Measurements from ENCODE around the gene GRB10. TPM values are rescaled to one million over a fixed set of nuclear protein-coding genes. Genes with fewer than 3 reads are reported as not detected.

Gene GRB10
- total RNA-seq, 4 donors from 2014 or later, result 33.9 to 72.6 (median 41.8) TPM

- Histone ChIP-seq H3K36me3 (no peaks in the 10 kb centered on the region), H3K4me1 (no peaks in the 10 kb centered on the region), H3K27ac (no peak overlapping the region), H3K27me3 (no peaks in the 10 kb centered on the region), H3K4me3 (no peak overlapping the region), H3K9me3 (no peaks in the 10 kb centered on the region)
- intact Hi-C loops (cut with DNase I; ENCODE audit: low total_unique reads), result no loop called here
- DNase-seq, result no peak
- TF ChIP-seq POLR2A (IDR thresholded peaks at IDR 0.05), result no peak
- TF ChIP-seq, protein P1, sequence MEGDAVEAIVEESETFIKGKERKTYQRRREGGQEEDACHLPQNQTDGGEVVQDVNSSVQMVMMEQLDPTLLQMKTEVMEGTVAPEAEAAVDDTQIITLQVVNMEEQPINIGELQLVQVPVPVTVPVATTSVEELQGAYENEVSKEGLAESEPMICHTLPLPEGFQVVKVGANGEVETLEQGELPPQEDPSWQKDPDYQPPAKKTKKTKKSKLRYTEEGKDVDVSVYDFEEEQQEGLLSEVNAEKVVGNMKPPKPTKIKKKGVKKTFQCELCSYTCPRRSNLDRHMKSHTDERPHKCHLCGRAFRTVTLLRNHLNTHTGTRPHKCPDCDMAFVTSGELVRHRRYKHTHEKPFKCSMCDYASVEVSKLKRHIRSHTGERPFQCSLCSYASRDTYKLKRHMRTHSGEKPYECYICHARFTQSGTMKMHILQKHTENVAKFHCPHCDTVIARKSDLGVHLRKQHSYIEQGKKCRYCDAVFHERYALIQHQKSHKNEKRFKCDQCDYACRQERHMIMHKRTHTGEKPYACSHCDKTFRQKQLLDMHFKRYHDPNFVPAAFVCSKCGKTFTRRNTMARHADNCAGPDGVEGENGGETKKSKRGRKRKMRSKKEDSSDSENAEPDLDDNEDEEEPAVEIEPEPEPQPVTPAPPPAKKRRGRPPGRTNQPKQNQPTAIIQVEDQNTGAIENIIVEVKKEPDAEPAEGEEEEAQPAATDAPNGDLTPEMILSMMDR (IDR thresholded peaks at IDR 0.05), result no peak
Measured at GRCh38 chr7:50590535-50590934, 192.2 kb downstream of the GRB10 start.

- Histone ChIP-seq H3K4me3 (no peak overlapping the region), H3K27ac (no peak overlapping the region), H3K27me3 (no peaks in the 10 kb centered on the region), H3K36me3 (no peaks in the 10 kb centered on the region), H3K9me3 (no peaks in the 10 kb centered on the region), H3K4me1 (no peaks in the 10 kb centered on the region)
- TF ChIP-seq POLR2A (IDR thresholded peaks at IDR 0.05), result no peak
- TF ChIP-seq, protein P1 (IDR thresholded peaks at IDR 0.05), result no peak
- no peak for DNase-seq
- intact Hi-C loops (cut with DNase I; ENCODE audit: low total_unique reads), result no loop called here
Measured at GRCh38 chr7:50589364-50589763, 193.3 kb downstream of the GRB10 start.

- Histone ChIP-seq H3K4me3 (no peak overlapping the region), H3K27ac (no peak overlapping the region), H3K4me1 (no peaks in the 10 kb centered on the region), H3K36me3 (no peaks in the 10 kb centered on the region), H3K9me3 (no peaks in the 10 kb centered on the region), H3K27me3 (no peaks in the 10 kb centered on the region)
- intact Hi-C loops (cut with DNase I; ENCODE audit: low total_unique reads), result no loop called here
- no peak for DNase-seq
- TF ChIP-seq, protein P1 (IDR thresholded peaks at IDR 0.05), result no peak
- TF ChIP-seq POLR2A (IDR thresholded peaks at IDR 0.05), result no peak
Measured at GRCh38 chr7:50588937-50589336, 193.8 kb downstream of the GRB10 start.

DNA sequence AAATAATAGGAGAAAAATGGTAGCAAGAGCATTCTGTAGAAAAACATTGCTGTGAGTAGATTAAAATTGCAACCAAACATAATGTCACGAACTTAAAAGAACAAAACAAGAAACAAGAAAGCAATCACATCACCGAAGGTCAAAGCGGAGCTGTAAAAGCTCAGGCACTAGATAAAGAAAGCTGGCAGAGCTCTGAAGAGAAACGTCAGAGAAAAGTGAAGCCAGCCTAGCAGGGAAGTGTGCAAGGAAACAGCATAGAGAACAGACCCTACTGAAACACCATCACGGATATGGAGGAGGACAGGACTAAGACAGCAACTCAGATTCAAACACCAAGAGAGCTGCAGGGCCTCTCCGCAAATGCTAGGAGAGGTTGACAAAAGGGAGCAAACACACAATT, 195.0 kb downstream of the GRB10 start:
- TF ChIP-seq POLR2A (IDR thresholded peaks at IDR 0.05), result no peak
- TF ChIP-seq, protein P1 (IDR thresholded peaks at IDR 0.05), result no peak
- H3K27ac ChIP-seq, result no peak overlapping the region
- no peaks in the 10 kb centered on the region for H3K36me3 ChIP-seq
- no peak for DNase-seq
- H3K27me3 ChIP-seq, result no peaks in the 10 kb centered on the region
- no peaks in the 10 kb centered on the region for H3K4me1 ChIP-seq
- intact Hi-C loops (cut with DNase I; ENCODE audit: low total_unique reads), result no loop called here
- H3K4me3 ChIP-seq, result no peak overlapping the region
- H3K9me3 ChIP-seq, result peaks cover 0 to 3% of the 10 kb centered on the region in 2 donors

DNA sequence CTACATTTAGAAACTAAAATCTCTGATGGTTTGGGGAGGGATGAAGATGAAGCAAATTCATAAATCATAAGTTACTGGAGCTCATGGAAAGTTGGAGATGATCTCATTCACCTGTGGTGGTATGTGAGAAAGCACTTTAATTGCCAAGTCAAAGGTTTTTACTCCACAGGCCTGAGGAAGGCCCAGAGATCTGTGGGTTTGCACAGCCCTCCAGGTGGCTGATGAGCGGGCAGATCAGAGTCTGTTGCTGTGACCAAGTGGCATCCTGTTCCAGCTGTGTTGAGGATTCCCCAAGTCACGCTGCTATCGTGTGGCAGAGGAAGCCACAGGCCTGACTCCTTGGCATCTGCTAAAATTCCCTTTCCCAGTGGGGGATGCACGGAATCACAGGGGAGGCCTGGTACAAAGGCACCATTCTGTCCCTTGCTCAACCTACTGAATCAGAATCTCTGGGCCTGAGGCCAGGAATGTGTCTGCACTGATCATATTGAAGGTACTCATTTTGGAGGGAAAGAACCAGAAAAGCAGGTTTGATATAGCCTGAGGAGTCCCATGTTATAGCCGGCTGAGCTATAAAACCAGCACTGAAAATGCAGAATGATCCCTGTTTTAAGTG, 197.8 kb downstream of the GRB10 start:
- no peak for DNase-seq
- intact Hi-C loops (cut with DNase I; ENCODE audit: low total_unique reads), result no loop called here
- no peak for TF ChIP-seq POLR2A (IDR thresholded peaks at IDR 0.05)
- TF ChIP-seq, protein P1 (IDR thresholded peaks at IDR 0.05), result no peak

More for the DNA sequence above, 197.8 kb downstream of the GRB10 start:
- no peaks in the 10 kb centered on the region for H3K36me3 ChIP-seq
- H3K4me1 ChIP-seq, result no peaks in the 10 kb centered on the region
- no peaks in the 10 kb centered on the region for H3K27me3 ChIP-seq
- no peak overlapping the region for H3K4me3 ChIP-seq
- no peak overlapping the region for H3K27ac ChIP-seq
- peaks cover 0 to 3% of the 10 kb centered on the region in 2 donors for H3K9me3 ChIP-seq

Measured in uterus (tissue), 4 donors.